ENCODE results near the gene GPR35. TPM values are rescaled to one million over a fixed set of nuclear protein-coding genes. Genes with fewer than 3 reads are reported as not detected.

Gene GPR35
- total RNA-seq, 4 donors from 2014 or later: 1.2 to 2.8 (median 2.4) TPM

GRCh38 chr2:240578488-240578887 lies 46.8 kb upstream of the GPR35 start:
- WGBS, 2 donors: 83 to 87% methylated on average over 8 of the region's 8 CpGs
- intact Hi-C loops (cut with DNase I; ENCODE audit: low total_unique reads): no loop called here
- no peak overlapping the region for H3K4me3 ChIP-seq (ENCODE audit: low read depth, poor library complexity, severe bottlenecking)
- TF ChIP-seq, protein P1, sequence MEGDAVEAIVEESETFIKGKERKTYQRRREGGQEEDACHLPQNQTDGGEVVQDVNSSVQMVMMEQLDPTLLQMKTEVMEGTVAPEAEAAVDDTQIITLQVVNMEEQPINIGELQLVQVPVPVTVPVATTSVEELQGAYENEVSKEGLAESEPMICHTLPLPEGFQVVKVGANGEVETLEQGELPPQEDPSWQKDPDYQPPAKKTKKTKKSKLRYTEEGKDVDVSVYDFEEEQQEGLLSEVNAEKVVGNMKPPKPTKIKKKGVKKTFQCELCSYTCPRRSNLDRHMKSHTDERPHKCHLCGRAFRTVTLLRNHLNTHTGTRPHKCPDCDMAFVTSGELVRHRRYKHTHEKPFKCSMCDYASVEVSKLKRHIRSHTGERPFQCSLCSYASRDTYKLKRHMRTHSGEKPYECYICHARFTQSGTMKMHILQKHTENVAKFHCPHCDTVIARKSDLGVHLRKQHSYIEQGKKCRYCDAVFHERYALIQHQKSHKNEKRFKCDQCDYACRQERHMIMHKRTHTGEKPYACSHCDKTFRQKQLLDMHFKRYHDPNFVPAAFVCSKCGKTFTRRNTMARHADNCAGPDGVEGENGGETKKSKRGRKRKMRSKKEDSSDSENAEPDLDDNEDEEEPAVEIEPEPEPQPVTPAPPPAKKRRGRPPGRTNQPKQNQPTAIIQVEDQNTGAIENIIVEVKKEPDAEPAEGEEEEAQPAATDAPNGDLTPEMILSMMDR (IDR thresholded peaks at IDR 0.05): no peak
- TF ChIP-seq POLR2A (IDR thresholded peaks at IDR 0.05): no peak
- no peak for DNase-seq (ENCODE audit: low spot score in 2 of 2)

- 87 to 91% methylated on average over 12 of the region's 12 CpGs for WGBS, 2 donors
- intact Hi-C loops (cut with DNase I; ENCODE audit: low total_unique reads): no loop called here
- no peak for DNase-seq (ENCODE audit: low spot score in 2 of 2)
- no peak for TF ChIP-seq POLR2A (IDR thresholded peaks at IDR 0.05)
- TF ChIP-seq, protein P1 (IDR thresholded peaks at IDR 0.05): no peak
- no peak overlapping the region for H3K4me3 ChIP-seq (ENCODE audit: low read depth, poor library complexity, severe bottlenecking)
These were observed 46.1 kb upstream of the GPR35 start for GRCh38 chr2:240579071-240579762.

DNA sequence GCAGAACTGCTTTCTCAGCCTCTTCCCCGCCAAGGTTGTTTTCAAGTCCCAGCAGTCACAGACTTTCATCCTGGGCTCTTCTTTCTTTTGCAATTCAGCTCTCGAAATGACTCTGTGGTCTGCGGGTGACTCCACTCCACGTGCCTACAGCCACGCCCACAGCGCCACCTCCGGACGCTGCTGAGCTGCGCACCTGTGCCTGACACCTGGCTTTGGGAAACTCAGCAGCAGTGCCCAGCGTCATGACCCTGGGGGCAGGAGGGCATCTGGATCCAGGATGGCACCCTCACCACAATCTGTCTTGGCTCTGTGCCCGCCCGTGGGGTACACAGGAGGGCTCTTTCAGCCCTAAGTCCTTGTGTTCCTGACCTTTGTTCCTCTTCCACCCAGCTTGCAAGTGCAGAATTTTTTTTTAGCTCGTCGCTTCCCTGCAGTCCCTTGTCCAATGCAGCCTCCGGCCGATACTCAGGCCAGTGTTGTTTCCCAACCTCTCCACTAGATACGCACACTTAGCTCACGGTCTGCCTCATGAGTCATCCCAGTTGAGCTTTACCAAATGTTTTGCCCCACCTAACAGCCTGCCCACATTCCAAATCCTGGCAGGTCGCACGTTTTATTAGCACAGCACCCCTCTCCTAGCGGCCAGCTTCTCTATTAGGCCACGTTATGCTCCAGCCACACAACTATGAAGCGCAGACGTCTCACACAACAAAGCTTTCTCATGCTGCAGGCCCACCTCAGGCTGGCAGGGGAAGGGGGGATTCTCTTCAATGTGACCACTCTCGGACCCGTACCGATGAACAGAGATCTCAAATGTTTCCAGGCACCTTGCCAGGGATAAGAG lies 45.3 kb upstream of the GPR35 start:
- intact Hi-C loops (cut with DNase I; ENCODE audit: low total_unique reads): no loop called here
- TF ChIP-seq, protein P1 (IDR thresholded peaks at IDR 0.05): no peak
- TF ChIP-seq POLR2A (IDR thresholded peaks at IDR 0.05): no peak
- WGBS, 2 donors: 40 to 48% methylated on average over 27 of the region's 27 CpGs
- no peak overlapping the region for H3K4me3 ChIP-seq (ENCODE audit: low read depth, poor library complexity, severe bottlenecking)
- DNase-seq (ENCODE audit: low spot score in 2 of 2): no peak

GRCh38 chr2:240581811-240582210 lies 43.5 kb upstream of the GPR35 start:
- no peak for TF ChIP-seq POLR2A (IDR thresholded peaks at IDR 0.05)
- TF ChIP-seq, protein P1 (IDR thresholded peaks at IDR 0.05): no peak
- WGBS, 2 donors: 93 to 97% methylated on average over 5 of the region's 5 CpGs
- intact Hi-C loops (cut with DNase I; ENCODE audit: low total_unique reads): no loop called here
- no peak overlapping the region for H3K4me3 ChIP-seq (ENCODE audit: low read depth, poor library complexity, severe bottlenecking)
- DNase-seq (ENCODE audit: low spot score in 2 of 2): no peak

DNA sequence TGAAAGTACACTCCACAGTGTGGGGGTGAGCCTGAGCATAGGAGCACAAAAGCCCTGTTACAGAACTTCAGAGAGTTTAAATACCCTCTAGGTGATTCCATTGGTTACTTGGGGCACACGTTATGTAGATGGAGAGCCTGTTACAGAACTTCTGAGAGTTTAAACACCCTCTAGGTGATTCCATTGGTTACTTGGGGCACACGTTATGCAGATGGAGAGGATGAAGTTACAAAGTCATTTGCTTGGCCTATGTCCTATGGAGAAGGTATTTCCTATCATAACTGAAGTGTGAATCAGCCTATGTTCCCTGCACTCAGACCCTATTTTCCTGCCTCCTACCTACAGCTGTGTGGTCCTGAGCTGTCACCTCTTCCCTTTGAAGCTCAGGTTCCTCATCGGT lies 42.5 kb upstream of the GPR35 start:
- intact Hi-C loops (cut with DNase I; ENCODE audit: low total_unique reads): no loop called here
- no peak for DNase-seq (ENCODE audit: low spot score in 2 of 2)
- TF ChIP-seq POLR2A (IDR thresholded peaks at IDR 0.05): no peak
- TF ChIP-seq, protein P1 (IDR thresholded peaks at IDR 0.05): no peak
- 76 to 82% methylated on average over 3 of the region's 3 CpGs for WGBS, 2 donors
- H3K4me3 ChIP-seq (ENCODE audit: low read depth, poor library complexity, severe bottlenecking): no peak overlapping the region
